ENCODE measurements around the gene TM9SF2. TPM values are rescaled to one million over a fixed set of nuclear protein-coding genes. Genes with fewer than 3 reads are reported as not detected.

Gene TM9SF2
- total RNA-seq, 1 donor from 2014 or later: 118 TPM

GRCh38 chr13:99582511-99582910 lies 81.2 kb downstream of the TM9SF2 start:
- Mint-ChIP-seq H3K4me1 (ENCODE audit: low read depth, unreplicated experiment) (no peaks in the 10 kb centered on the region), H3K4me3 (ENCODE audit: unreplicated experiment) (no peak overlapping the region), H3K27ac (ENCODE audit: unreplicated experiment) (no peak overlapping the region), H3K36me3 (ENCODE audit: low read depth, unreplicated experiment) (peaks cover 4% of the 10 kb centered on the region), H3K9me3 (ENCODE audit: unreplicated experiment) (no peaks in the 10 kb centered on the region), H3K27me3 (ENCODE audit: low read depth, unreplicated experiment) (peaks cover 2% of the 10 kb centered on the region)
- FAIRE-seq: no peak
- H3K36me3 ChIP-seq (ENCODE audit: insufficient read depth, low read length): no peaks in the 10 kb centered on the region
- no peak overlapping the region for H3K4me3 ChIP-seq (ENCODE audit: insufficient read depth, low read depth, low read length)
- H3K27me3 ChIP-seq (ENCODE audit: insufficient read depth, low read length): no peaks in the 10 kb centered on the region
- H3K9ac ChIP-seq (ENCODE audit: low read length): no peak overlapping the region
- TF ChIP-seq EZH2 (IDR thresholded peaks at IDR 0.05; ENCODE audit: insufficient read depth, low read length): no peak
- TF ChIP-seq, protein P1, sequence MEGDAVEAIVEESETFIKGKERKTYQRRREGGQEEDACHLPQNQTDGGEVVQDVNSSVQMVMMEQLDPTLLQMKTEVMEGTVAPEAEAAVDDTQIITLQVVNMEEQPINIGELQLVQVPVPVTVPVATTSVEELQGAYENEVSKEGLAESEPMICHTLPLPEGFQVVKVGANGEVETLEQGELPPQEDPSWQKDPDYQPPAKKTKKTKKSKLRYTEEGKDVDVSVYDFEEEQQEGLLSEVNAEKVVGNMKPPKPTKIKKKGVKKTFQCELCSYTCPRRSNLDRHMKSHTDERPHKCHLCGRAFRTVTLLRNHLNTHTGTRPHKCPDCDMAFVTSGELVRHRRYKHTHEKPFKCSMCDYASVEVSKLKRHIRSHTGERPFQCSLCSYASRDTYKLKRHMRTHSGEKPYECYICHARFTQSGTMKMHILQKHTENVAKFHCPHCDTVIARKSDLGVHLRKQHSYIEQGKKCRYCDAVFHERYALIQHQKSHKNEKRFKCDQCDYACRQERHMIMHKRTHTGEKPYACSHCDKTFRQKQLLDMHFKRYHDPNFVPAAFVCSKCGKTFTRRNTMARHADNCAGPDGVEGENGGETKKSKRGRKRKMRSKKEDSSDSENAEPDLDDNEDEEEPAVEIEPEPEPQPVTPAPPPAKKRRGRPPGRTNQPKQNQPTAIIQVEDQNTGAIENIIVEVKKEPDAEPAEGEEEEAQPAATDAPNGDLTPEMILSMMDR (IDR thresholded peaks at IDR 0.05; ENCODE audit: insufficient read depth, low read depth, low read length): no peak
- no peak overlapping the region for H3K4me2 ChIP-seq (ENCODE audit: low read length)
- no peaks in the 10 kb centered on the region for H3K79me2 ChIP-seq (ENCODE audit: insufficient read depth, low read length)
- H2AFZ ChIP-seq (ENCODE audit: low read depth, low read length): no peak overlapping the region
- H3K9me3 ChIP-seq (ENCODE audit: insufficient read depth, low read depth, low read length): no peaks in the 10 kb centered on the region
- H3K27ac ChIP-seq (ENCODE audit: low read depth, low read length): no peak overlapping the region
- H3K4me1 ChIP-seq (ENCODE audit: insufficient read depth, low read length): no peaks in the 10 kb centered on the region
- H4K20me1 ChIP-seq (ENCODE audit: insufficient read depth, low read length): no peaks in the 10 kb centered on the region
- no peak for DNase-seq (ENCODE audit: low read depth)

GRCh38 chr13:99585609-99586008 lies 84.3 kb downstream of the TM9SF2 start:
- H2AFZ ChIP-seq (ENCODE audit: low read depth, low read length): no peak overlapping the region
- H3K4me1 ChIP-seq (ENCODE audit: insufficient read depth, low read length): peaks cover 7% of the 10 kb centered on the region
- no peaks in the 10 kb centered on the region for H3K9me3 ChIP-seq (ENCODE audit: insufficient read depth, low read depth, low read length)
- Mint-ChIP-seq H3K27ac (ENCODE audit: unreplicated experiment) (no peak overlapping the region), H3K36me3 (ENCODE audit: low read depth, unreplicated experiment) (peaks cover 4% of the 10 kb centered on the region), H3K4me3 (ENCODE audit: unreplicated experiment) (no peak overlapping the region), H3K9me3 (ENCODE audit: unreplicated experiment) (no peaks in the 10 kb centered on the region), H3K4me1 (ENCODE audit: low read depth, unreplicated experiment) (peaks cover 2% of the 10 kb centered on the region), H3K27me3 (ENCODE audit: low read depth, unreplicated experiment) (peaks cover 6% of the 10 kb centered on the region)
- no peaks in the 10 kb centered on the region for H3K27me3 ChIP-seq (ENCODE audit: insufficient read depth, low read length)
- no peak for TF ChIP-seq EZH2 (IDR thresholded peaks at IDR 0.05; ENCODE audit: insufficient read depth, low read length)
- TF ChIP-seq, protein P1 (IDR thresholded peaks at IDR 0.05; ENCODE audit: insufficient read depth, low read depth, low read length): no peak
- no peak overlapping the region for H3K27ac ChIP-seq (ENCODE audit: low read depth, low read length)
- H4K20me1 ChIP-seq (ENCODE audit: insufficient read depth, low read length): no peaks in the 10 kb centered on the region
- no peaks in the 10 kb centered on the region for H3K36me3 ChIP-seq (ENCODE audit: insufficient read depth, low read length)
- FAIRE-seq (no peak), DNase-seq (ENCODE audit: low read depth) (no peak)
- H3K79me2 ChIP-seq (ENCODE audit: insufficient read depth, low read length): no peaks in the 10 kb centered on the region
- no peak overlapping the region for H3K4me3 ChIP-seq (ENCODE audit: insufficient read depth, low read depth, low read length)
- H3K4me2 ChIP-seq (ENCODE audit: low read length): no peak overlapping the region
- H3K9ac ChIP-seq (ENCODE audit: low read length): no peak overlapping the region

DNA sequence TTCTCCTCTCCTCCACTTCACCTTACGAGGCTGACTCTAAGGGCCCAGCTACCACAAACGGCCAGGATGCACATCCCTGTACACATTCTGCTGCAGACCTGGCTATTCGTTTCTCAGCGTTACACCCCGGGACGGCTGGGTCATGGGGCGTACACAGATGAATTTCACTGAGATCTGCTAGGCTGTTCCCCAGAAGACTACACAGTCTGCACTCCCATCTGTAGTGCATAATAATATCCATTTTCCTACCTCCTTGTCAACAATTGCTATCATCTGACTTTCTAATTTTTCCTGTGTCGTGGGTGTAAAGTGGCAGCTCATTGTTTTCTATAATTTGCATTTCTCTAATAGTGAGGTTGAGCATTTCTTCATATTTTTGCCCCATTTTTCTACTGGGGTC lies 85.7 kb downstream of the TM9SF2 start:
- H3K36me3 Mint-ChIP-seq (ENCODE audit: low read depth, unreplicated experiment): peaks cover 4% of the 10 kb centered on the region
- no peak overlapping the region for H3K4me3 Mint-ChIP-seq (ENCODE audit: unreplicated experiment)
- Histone ChIP-seq H2AFZ (ENCODE audit: low read depth, low read length) (no peak overlapping the region), H3K36me3 (ENCODE audit: insufficient read depth, low read length) (no peaks in the 10 kb centered on the region), H3K4me2 (ENCODE audit: low read length) (no peak overlapping the region), H3K79me2 (ENCODE audit: insufficient read depth, low read length) (no peaks in the 10 kb centered on the region), H3K27ac (ENCODE audit: low read depth, low read length) (no peak overlapping the region), H3K4me3 (ENCODE audit: insufficient read depth, low read depth, low read length) (no peak overlapping the region), H4K20me1 (ENCODE audit: insufficient read depth, low read length) (no peaks in the 10 kb centered on the region), H3K9me3 (ENCODE audit: insufficient read depth, low read depth, low read length) (no peaks in the 10 kb centered on the region), H3K27me3 (ENCODE audit: insufficient read depth, low read length) (no peaks in the 10 kb centered on the region), H3K4me1 (ENCODE audit: insufficient read depth, low read length) (peaks cover 7% of the 10 kb centered on the region), H3K9ac (ENCODE audit: low read length) (no peak overlapping the region)
- TF ChIP-seq, protein P1 (IDR thresholded peaks at IDR 0.05; ENCODE audit: insufficient read depth, low read depth, low read length): no peak
- TF ChIP-seq EZH2 (IDR thresholded peaks at IDR 0.05; ENCODE audit: insufficient read depth, low read length): no peak
- peaks cover 2% of the 10 kb centered on the region for H3K4me1 Mint-ChIP-seq (ENCODE audit: low read depth, unreplicated experiment)
- no peak for DNase-seq (ENCODE audit: low read depth)
- no peak for FAIRE-seq
- H3K27me3 Mint-ChIP-seq (ENCODE audit: low read depth, unreplicated experiment): peaks cover 6% of the 10 kb centered on the region
- H3K9me3 Mint-ChIP-seq (ENCODE audit: unreplicated experiment): no peaks in the 10 kb centered on the region
- no peak overlapping the region for H3K27ac Mint-ChIP-seq (ENCODE audit: unreplicated experiment)

All from astrocyte (in vitro differentiated cells and primary cell).